GM12891 (cell line): ENCODE measurements around the gene SLC1A5.

ENCODE experiments used
- PAX5 ChIP-seq: IDR thresholded peaks from 2 replicates; pipeline ENCODE4 v1.6.1; 2011; ENCODE audit warnings: low read length, moderate library complexity, mild to moderate bottlenecking; ENCODE audit not compliant: insufficient read depth, severe bottlenecking
- POLR2A ChIP-seq: IDR thresholded peaks from 2 replicates; pipeline ENCODE4 v1.6.1; 2011; ENCODE audit warnings: low read depth, low read length, control low read depth
- POLR2AphosphoS5 ChIP-seq: IDR thresholded peaks from 2 replicates; pipeline ENCODE4 v1.6.1; 2011; ENCODE audit warnings: low read depth, low read length, control low read depth
- POU2F2 ChIP-seq: IDR thresholded peaks from 2 replicates; pipeline ENCODE4 v1.6.1; 2011; ENCODE audit warnings: low read depth, mild to moderate bottlenecking, control low read depth, low read length, moderate library complexity
- SPI1 ChIP-seq: IDR thresholded peaks from 2 replicates; pipeline ENCODE4 v1.6.1; 2011; ENCODE audit warnings: low read depth, low read length, control low read depth
- TAF1 ChIP-seq: IDR thresholded peaks from 2 replicates; pipeline ENCODE4 v1.6.1; 2011; ENCODE audit warnings: low read depth, low read length, control low read depth

DNA sequence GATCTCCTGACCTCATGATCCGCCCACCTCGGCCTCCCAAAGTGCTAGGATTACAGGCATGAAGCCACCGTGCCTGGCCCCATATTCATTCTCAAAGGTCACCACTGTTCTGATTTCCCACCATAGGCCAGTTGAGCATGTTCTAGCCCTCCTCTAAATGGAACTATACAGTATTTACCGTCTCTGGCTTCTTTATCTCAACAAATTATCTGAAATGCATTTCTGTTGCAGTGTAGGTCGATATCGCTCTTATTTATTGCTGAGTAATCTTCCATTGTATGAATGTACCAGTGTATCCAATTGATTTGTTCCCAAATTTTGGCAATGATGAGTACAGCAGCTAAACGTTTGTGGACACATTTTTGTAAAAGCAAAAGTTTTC is 15.4 kb downstream of the SLC1A5 start:
- TF ChIP-seq POLR2A = no peak
- no peak for TF ChIP-seq TAF1
- no peak for TF ChIP-seq POLR2AphosphoS5
- TF ChIP-seq SPI1 = no peak
- TF ChIP-seq POU2F2 = no peak
- no peak for TF ChIP-seq PAX5
